Astrocyte of the hippocampus (primary cell): ENCODE results near the gene UBXN6.

ENCODE experiments used
- DNase-seq: peaks from one replicate; pipeline ENCODE4 v3.0.0; 2011; ENCODE audit warnings: low read depth, low spot score

UBXN6 gene

DNA sequence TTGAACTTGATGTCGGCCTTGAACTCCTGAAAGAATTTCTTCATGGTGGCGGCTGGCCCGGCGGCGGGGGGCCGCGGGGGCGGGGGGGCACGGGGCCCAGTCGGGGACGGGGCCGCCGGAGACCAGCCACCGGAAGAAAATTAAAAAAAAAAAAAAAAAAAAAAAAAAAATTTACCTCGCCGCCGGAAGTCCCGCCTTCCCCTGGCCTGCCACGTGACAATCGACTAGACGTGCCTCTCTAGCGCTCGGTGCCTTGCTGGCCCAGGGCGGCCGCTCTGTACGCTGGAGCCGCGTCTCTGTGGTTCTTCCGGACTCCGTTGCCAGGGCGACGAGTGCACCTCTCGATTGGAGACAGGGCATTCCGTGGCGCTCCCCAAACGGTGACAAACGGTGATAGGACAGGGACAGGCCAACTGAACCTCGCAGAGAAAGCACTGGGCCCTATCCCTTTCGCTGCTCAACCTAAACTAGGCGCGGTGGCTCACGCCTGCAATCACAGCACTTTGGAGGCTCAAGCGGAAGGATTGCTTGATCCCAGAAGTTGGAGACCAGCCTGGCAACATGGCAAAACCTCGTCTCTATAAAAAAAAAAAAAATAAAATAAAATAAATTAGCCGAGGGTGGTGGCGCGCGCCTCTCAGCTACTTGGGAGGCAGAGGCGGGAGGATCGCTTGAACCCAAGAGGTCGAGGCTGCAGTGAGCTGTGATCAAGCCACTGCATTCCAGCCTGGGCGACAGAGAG lies at the start of gene UBXN6:
Gene UBXN6 (minus strand): TSS at position 141 of the 742 bp plus-strand sequence. CDS start 97 bp downstream, at position 44.
- DNase-seq = peak; percentile 98

DNA sequence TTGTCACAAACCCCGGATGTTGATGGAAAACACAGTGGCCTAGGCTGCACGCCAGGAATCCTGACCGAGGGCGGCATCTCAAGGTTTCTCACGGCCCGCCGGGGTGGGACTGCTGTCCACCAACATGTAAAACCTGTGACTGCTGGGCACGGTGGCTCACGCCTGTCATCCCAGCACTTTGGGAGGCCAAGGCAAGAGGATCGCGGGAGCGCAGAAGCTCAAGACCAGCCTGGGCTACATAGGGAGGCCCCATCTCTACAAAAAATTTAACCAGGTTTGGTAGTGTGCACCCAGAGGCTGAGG lies 49.5 kb upstream of the UBXN6 start:
- no peak for DNase-seq

DNA sequence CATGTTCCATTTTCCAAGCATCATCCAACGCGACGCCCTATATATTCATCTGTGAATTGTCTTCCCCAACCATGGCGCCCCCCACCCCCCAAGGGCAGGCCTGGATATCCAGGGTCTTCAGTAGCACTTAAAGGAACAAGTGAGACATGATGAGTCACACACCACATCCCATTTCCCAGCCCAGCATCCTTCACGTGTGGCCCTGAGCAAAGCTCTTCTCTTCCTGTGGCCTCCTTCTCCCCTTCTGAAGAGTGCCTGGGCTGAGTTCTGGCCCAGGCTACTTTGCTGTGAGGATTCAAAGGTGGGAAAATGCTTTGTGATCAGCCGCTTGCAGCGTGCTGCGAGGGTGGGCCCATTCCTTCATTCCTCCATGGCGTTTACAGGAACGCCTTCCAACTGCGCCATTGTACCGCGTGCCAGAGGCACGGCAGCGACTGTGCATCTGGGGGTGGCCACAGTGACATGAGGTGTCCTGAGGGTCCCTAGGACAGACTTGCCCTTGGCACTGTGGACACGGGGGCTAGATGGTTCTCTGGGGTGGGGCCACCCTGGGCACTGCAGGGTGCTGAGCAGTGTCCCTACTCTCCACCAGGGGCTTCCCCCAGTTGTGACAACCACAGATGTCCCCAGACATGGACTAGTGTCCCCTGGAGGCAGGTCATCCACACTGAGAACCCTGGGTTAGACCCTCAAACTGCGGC lies 49.0 kb upstream of the UBXN6 start:
- DNase-seq = peak; percentile 58

GRCh38 chr19:4505570-4506448 lies 48.2 kb upstream of the UBXN6 start:
- DNase-seq = no peak

DNA sequence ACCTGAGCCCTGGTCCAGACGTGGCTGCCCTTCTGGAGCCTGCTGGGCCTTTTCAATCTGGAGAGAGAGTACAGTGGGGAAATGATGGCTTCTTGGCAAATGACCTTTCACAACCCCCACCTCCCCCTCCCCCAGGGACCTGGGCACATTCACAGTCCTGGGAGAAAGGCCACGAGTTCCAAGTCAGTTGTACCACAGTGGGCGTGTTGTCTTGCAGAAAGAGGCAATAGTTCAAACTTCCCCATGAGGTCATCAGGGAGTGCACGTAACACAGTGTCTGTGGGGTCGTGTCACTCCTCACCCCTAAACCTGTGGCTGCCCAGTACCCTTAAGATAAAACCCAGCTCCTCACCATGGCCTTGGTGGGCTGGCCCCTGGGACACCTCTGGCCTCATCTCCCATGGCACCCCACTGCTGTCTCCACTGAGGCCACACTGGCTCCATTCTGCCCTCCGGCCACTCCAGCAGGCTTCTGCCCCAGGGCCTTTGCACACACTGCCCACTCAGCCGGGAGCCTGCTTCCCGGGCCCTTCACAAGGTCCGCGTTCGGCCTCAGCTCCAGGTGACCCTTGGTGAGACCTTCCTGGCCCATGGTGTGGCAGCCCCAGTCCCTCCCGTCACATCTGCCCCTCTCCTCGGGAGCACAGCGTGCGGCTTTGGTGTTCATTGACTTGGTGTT lies 47.4 kb upstream of the UBXN6 start:
- DNase-seq = no peak

DNA sequence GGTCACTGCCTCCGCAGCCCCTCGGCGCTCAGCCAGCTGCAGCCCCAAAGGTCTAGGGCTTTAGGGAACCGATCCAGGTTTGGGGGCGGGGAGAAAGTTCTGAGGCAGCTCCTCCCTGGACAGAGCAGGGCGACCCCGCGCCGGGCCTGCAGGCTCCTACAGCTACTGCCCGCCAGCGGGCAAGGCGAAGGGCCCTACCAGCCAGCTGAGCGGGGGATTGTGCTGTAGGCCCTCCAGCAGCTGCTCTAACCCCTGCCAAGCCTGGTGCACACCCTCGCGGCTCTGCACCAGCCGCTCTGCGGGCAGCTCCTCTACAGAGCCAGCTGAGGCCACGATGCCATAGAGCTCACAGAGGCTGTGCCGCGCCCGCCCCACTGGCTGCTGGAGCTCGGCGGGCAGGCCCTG lies 46.7 kb upstream of the UBXN6 start:
- DNase-seq = no peak

- DNase-seq = no peak
Measured at GRCh38 chr19:4503825-4504170, 46.2 kb upstream of the UBXN6 start.

- DNase-seq = no peak
Measured at GRCh38 chr19:4503132-4503824, 45.7 kb upstream of the UBXN6 start.

DNA sequence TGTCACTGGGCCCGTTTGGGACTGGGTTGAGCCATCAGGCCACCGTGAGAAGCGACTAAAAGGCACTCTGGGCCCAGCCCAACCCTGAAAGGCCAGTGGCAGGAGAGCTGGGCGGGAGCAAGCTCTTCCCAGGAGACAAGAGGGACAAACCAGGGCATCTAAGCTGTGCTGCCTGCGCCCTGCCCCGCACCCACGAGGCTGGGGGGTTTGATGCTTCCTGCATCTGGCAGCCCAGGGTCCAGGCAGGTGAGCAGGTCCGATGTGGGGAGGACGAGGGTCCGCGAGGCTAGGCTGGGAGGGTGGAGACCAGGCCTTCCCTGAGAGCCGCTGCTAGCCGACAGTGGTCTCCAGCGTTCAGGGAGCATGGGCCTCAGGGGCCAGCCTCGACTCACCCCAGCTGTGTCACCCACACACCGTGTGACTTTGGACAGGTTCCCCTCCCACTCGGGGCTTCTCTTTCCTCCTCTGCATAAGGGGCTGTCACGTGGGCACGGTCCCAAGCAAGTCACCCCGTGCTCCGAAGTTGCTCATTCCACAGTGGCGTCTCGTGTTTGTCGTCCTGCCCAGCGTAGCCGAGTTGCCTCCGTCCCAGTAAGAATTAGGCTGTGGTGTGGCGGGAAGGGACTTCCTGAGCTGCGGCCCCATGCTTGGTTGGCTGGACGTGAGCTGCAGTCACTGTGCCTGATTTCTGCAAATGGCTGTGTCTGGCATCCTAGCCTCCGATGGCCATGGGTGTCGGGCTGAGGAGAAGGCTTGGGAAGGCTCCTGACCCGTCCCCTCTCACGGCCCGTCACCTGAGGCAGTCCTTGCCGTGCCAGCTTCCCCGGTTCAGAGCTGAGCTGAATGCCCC lies 44.9 kb upstream of the UBXN6 start:
- DNase-seq = no peak

DNA sequence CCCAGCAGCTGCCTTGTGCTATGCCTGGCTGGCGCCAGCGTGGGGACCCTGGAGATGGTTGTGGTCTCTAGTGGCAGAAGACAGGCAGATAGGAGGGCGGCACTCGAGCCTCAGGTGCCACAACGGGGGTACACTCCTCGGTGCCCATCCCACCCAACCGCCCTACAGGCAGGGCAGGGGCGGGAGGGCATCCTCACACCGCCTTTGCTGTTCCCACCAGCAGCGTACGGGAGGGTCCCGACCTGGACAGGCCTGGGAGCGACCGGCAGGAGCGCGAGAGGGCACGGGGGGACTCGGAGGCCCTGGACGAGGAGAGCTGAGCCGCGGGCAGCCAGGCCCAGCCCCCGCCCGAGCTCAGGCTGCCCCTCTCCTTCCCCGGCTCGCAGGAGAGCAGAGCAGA lies 44.1 kb upstream of the UBXN6 start:
- no peak for DNase-seq

DNA sequence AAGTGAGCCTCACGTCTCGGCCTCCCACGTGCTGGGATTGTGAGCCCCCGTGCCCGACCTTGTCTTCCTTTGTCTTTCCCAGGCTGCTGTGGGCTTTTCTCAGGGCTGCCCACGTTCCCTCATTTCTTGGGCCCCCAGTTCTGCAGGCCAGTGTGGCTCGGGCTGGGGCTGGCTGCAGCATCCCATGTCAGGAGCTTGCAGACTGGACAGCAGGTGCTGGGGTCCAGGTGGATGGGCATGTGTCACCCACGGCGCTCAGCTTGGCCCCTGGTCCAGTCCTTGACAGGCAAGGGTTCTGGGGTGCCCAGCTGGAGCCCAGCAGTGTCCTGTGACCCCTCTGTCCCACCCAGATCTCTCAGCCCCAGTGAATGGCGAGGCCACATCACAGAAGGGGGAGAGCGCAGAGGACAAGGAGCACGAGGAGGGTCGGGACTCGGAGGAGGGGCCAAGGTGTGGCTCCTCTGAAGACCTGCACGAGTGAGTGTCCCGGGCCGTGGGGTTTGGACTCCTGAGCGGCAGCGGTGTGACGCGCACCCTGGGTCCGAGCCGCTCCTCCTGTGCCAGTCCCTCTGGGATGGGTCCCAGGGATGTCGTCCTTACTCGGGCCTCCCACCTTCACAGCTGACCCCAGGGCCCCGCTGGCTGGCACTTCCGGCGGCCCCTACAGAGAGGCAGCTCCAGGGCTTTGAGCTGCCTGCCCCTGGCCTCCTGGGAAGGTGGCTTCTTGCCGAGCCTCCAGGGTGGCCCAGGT lies 43.4 kb upstream of the UBXN6 start:
- no peak for DNase-seq

DNA sequence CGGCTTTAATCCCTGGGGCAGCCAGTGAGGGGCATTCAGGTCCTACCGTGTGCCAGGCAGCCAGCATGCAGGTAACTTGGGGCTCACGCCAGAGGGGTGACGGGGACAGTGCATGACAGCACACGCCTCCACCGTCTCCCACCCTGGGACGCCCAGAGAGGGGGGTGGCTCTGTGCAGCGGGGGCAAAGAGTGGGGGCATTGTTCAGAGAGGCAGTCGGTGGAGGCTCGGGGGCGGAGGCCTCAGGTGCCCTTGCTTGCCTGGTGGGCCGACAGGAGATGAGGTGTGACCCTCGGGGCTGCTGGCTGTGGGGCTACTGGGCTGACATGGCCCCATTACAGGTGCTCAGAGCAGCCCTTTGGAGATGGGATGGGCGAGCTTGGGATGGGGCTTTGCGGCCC lies 42.3 kb upstream of the UBXN6 start:
- no peak for DNase-seq

DNA sequence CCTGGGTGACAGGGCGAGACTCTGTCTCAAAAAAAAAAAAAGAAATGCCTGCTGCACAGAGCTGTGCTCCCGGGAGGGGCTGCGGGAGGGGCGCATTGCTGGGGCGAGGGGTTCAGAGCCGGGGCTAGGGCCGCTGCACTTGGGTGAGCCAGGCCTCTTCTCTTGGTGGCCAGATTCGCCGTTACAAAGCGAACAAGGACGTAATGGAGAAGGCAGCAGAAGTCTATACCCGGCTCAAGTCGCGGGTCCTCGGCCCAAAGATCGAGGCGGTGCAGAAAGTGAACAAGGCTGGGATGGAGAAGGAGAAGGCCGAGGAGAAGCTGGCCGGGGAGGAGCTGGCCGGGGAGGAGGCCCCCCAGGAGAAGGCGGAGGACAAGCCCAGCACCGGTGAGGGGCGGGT lies 41.7 kb upstream of the UBXN6 start:
- DNase-seq = no peak

DNA sequence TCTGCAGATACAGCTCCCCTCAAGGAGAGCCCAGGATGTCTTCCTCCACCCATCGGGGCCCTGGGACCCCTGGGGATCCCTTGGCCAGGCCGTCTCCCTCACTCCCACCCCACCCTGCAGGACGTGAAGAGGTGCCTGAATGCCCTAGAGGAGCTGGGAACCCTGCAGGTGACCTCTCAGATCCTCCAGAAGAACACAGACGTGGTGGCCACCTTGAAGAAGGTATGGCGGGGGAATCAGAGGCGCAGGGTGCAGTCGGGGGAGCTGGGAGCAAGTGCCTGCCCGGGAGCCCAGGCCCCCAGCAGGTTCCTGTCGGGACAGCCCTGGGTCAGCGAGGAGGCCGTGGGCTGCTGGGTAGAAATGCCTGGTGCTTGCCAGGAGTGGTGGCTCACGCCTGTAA lies 41.1 kb upstream of the UBXN6 start:
- DNase-seq = no peak

- no peak for DNase-seq
Measured at GRCh38 chr19:4497770-4498389, 40.3 kb upstream of the UBXN6 start.

GRCh38 chr19:4496304-4496703 lies 38.7 kb upstream of the UBXN6 start:
- no peak for DNase-seq

DNA sequence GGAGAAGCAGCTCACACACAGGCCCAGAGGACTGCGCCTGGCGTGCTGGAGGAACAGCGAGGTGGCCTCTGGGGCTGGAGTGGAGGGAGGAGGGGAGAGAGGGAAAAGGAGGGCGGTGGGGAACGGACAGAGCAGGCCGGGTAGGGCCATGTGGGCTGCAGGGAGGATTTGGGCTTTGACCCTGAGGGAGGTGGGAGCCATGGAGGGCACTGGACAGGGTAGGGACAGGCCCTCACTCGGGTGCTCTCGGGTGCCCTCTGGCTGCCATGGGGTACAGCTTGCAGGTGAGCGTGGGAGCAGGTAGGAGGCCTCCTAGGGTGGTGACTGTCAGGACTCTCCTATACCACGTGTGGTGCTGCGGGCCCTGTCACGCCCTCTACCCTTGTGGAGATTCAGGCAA lies 37.9 kb upstream of the UBXN6 start:
- no peak for DNase-seq

GRCh38 chr19:4494691-4495064 lies 37.1 kb upstream of the UBXN6 start:
- DNase-seq = no peak

DNA sequence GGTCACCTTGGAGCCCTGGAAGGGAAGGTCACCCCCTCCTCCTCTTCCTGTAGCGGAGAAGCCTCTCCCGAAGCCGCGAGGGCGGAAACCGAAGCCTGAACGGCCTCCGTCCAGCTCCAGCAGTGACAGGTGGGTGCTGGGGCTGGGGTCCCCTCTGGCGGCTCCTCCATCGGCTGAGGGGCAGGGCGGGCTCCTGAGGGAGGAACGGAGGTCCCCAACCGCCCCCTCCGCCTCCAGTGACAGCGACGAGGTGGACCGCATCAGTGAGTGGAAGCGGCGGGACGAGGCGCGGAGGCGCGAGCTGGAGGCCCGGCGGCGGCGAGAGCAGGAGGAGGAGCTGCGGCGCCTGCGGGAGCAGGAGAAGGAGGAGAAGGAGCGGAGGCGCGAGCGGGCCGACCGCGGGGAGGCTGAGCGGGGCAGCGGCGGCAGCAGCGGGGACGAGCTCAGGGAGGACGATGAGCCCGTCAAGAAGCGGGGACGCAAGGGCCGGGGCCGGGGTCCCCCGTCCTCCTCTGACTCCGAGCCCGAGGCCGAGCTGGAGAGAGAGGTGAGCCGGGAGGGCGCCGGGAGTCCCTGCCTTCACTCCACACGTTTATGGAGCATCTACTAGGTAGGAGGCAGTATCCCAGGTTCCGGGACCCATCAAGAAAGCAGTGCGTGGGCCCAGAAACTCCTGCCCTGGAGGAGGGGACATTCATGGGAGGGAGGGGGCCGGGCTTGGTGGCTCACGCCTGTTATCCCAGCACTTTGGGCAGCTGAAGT lies 36.5 kb upstream of the UBXN6 start:
- DNase-seq = no peak
